Activated CD8-positive, alpha-beta T cell treated with anti-CD3 and anti-CD28 coated beads for 36 hours (primary cell): Measurements from ENCODE around the gene CRACDL. TPM values are rescaled to one million over a fixed set of nuclear protein-coding genes. Genes with fewer than 3 reads are reported as not detected.

Source experiments
- ATAC-seq: fragments of 200-7000 bp; cut with Tn5 transposase; one replicate; pipeline ENCODE4 v1.10.0; 2021; ENCODE audit warnings: mild to moderate bottlenecking, moderate library complexity
- CTCF ChIA-PET: fragments of 350-600 bp; sonication (Branson Sonifier 250); formaldehyde crosslinking; loops from one replicate; lab custom pipeline; 2021; ENCODE audit warnings: antibody characterized with exemption; lab: Charles Lee
- POLR2A ChIA-PET: fragments of 350-600 bp; sonication (Branson Sonifier 250); formaldehyde crosslinking; loops from one replicate; lab custom pipeline; 2021; ENCODE audit warnings: antibody characterized with exemption; lab: Charles Lee
- DNase-seq: peaks from one replicate; pipeline ENCODE4 v3.0.0-alpha.2; 2020
- H3K27ac Mint-ChIP-seq: one replicate; pipeline ENCODE4 v1.8.0; 2021; ENCODE audit warnings: mild to moderate bottlenecking, mixed read lengths
- H3K27me3 Mint-ChIP-seq: one replicate; pipeline ENCODE4 v1.8.0; 2021; ENCODE audit warnings: mixed read lengths
- H3K36me3 Mint-ChIP-seq: one replicate; pipeline ENCODE4 v1.8.0; 2021; ENCODE audit warnings: low read depth, mixed read lengths
- H3K4me1 Mint-ChIP-seq: one replicate; pipeline ENCODE4 v1.8.0; 2021; ENCODE audit warnings: low read depth, mixed read lengths
- H3K4me3 Mint-ChIP-seq: one replicate; pipeline ENCODE4 v1.8.0; 2021; ENCODE audit warnings: mild to moderate bottlenecking, moderate library complexity, mixed read lengths
- H3K9me3 Mint-ChIP-seq: one replicate; pipeline ENCODE4 v1.8.0; 2021; ENCODE audit warnings: mixed read lengths
- CTCF ChIP-seq: fragments of 200-600 bp; IDR thresholded peaks from one replicate; pipeline ENCODE4 v1.8.0; 2022; ENCODE audit warnings: antibody characterized with exemption, mild to moderate bottlenecking
- intact Hi-C: fragments of 100-400 bp; cut with micrococcal nuclease; formaldehyde crosslinking; loops from one replicate; pipeline ENCODE4 v1.10.0; 2022
- total RNA-seq, 2 experiments: library from RNA; stranded (reverse); gene quantifications; one replicate each; pipeline ENCODE4 v1.2.3, GENCODE V29; 2021

Gene CRACDL
- total RNA-seq, 2 experiments from 2014 or later = 0.09 to 0.38 TPM

DNA sequence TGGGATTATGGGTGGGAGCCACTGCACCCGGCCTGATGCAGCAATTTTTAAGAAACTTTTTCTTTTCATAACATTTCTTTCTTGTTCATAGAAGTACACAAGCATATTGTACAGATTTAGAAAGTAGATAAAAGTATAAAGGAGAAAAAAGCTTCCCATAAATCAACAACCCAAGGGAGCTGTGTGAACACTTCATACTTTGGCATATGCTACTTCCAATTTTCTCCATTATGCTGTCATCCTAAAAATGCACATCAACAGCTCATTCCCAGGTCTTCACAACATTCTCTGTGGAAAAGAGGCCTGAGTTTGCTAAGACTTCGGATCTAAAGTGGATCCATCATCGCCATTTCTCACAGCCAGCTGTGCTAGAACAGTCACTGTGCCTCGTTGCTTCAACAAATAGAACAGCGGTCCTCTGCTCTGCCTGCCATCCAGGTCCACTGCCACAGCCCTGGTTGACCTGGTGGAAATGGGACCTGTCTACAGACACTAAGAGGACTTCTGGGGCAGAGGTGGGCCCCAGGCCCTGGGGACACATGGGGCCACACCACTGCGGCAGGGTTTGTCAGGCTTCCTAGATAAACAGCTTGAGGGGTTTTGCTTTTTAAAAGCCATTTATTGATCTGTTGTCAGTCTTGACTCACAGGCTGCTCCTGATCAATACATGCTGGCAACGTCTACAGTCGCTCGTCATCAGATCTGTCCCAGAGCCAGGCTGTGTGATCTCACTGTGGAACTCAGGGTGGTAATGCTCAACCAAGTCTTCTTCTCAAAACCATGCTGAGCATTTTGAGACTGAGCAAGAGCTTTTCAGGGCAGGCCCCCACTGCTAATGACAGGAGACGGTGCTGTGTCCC lies 132.4 kb downstream of the CRACDL start:
- Mint-ChIP-seq H3K27ac (no peak overlapping the region), H3K9me3 (no peaks in the 10 kb centered on the region), H3K4me1 (peaks cover 15% of the 10 kb centered on the region), H3K36me3 (no peaks in the 10 kb centered on the region), H3K4me3 (no peak overlapping the region), H3K27me3 (no peaks in the 10 kb centered on the region)
- DNase-seq = no peak
- ChIA-PET POLR2A (interaction anchor here (0.8 kb wide), 1 partner anchor 581 kb away, joined by 3 read pairs; no protein-coding TSS in a partner anchor), CTCF (interaction anchor here (0.9 to 1.8 kb wide), 4 partner anchors 9 to 18 kb away, joined by 3 to 5 read pairs (median 3); no protein-coding TSS in a partner anchor)
- ATAC-seq = no peak
- intact Hi-C loops = no loop called here
- TF ChIP-seq CTCF = no peak

DNA sequence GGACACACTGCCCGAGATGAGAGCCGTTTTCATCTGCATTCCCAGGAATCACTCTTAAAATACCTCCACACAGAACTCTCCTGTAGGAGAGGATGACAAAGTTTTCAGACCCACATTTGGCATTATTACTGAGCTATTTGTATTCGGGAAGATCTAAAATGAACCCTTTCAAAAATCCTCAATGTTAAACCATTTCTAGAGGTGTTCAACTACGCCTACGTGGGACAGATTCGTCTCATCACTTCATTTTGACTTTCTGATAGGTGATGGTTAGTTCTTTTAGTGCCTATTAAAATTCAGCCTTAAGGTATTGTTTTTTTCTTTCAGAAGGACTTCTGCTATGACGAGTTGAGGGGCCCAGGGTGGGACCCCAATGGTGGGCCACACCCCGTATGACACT lies 133.7 kb downstream of the CRACDL start:
- POLR2A ChIA-PET = interaction anchor here (0.8 kb wide), 1 partner anchor 580 kb away, joined by 3 read pairs; no protein-coding TSS in a partner anchor
- H3K36me3 Mint-ChIP-seq = no peaks in the 10 kb centered on the region

DNA sequence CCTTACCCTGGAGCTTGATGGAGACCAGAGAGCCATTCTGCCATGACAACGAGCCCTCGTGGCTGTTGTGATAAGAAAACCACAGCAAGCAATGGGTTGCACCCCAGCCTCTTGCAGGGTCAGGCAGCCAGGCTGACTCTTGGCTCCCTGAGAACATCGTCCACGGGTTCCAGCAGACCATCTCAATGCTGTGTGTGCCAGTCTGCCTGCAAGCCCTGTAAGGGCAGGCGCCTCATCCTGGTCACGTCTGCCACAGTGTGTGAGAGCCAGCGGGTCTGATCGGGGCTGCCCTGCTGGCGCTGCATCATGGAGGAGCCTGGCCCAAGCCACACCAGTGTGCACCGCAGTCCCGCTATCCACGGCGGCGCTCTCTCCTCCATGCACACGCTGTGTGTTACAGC lies 134.1 kb downstream of the CRACDL start:
- no peak overlapping the region for H3K27ac Mint-ChIP-seq
- ATAC-seq (no peak), DNase-seq (no peak)
- H3K4me1 Mint-ChIP-seq = peaks cover 6% of the 10 kb centered on the region
- no peaks in the 10 kb centered on the region for H3K36me3 Mint-ChIP-seq
- ChIA-PET CTCF (no interaction called here), POLR2A (no interaction called here)
- no peak overlapping the region for H3K4me3 Mint-ChIP-seq
- intact Hi-C loops = no loop called here
- no peaks in the 10 kb centered on the region for H3K27me3 Mint-ChIP-seq
- no peak for TF ChIP-seq CTCF
- no peaks in the 10 kb centered on the region for H3K9me3 Mint-ChIP-seq

More for the DNA sequence above, 133.7 kb downstream of the CRACDL start:
- intact Hi-C loops = no loop called here
- peaks cover 10% of the 10 kb centered on the region for H3K4me1 Mint-ChIP-seq
- no peak for TF ChIP-seq CTCF
- CTCF ChIA-PET = interaction anchor here (1.2 kb wide), 1 partner anchor 16 kb away, joined by 3 read pairs; no protein-coding TSS in a partner anchor
- H3K9me3 Mint-ChIP-seq = no peaks in the 10 kb centered on the region
- H3K4me3 Mint-ChIP-seq = no peak overlapping the region
- H3K27ac Mint-ChIP-seq = no peak overlapping the region
- no peak for DNase-seq
- ATAC-seq = no peak
- H3K27me3 Mint-ChIP-seq = no peaks in the 10 kb centered on the region

- H3K27ac Mint-ChIP-seq = no peak overlapping the region
- H3K9me3 Mint-ChIP-seq = no peaks in the 10 kb centered on the region
- CTCF ChIA-PET = no interaction called here
- H3K4me1 Mint-ChIP-seq = peaks cover 4% of the 10 kb centered on the region
- H3K36me3 Mint-ChIP-seq = no peaks in the 10 kb centered on the region
- DNase-seq = no peak
- TF ChIP-seq CTCF = no peak
- POLR2A ChIA-PET = interaction anchor here (0.7 kb wide), 1 partner anchor 11 kb away, joined by 3 read pairs; no protein-coding TSS in a partner anchor
- peak; percentile 58 for ATAC-seq
- H3K4me3 Mint-ChIP-seq = no peak overlapping the region
- H3K27me3 Mint-ChIP-seq = no peaks in the 10 kb centered on the region
- intact Hi-C loops = no loop called here
These were observed 134.7 kb downstream of the CRACDL start for GRCh38 chr2:98801286-98801685.
